D341Med (cell line): ENCODE data around the gene KIF1A.
"Not testable (repeated sequence)": the region's sequence is repeated elsewhere in the genome, so short reads cannot be mapped to it uniquely, and the experiment has no call there.

Experiments
- DNase-seq: peaks from one replicate; pipeline ENCODE4 v3.0.0; 2012; ENCODE audit warnings: low spot score

Gene KIF1A

DNA sequence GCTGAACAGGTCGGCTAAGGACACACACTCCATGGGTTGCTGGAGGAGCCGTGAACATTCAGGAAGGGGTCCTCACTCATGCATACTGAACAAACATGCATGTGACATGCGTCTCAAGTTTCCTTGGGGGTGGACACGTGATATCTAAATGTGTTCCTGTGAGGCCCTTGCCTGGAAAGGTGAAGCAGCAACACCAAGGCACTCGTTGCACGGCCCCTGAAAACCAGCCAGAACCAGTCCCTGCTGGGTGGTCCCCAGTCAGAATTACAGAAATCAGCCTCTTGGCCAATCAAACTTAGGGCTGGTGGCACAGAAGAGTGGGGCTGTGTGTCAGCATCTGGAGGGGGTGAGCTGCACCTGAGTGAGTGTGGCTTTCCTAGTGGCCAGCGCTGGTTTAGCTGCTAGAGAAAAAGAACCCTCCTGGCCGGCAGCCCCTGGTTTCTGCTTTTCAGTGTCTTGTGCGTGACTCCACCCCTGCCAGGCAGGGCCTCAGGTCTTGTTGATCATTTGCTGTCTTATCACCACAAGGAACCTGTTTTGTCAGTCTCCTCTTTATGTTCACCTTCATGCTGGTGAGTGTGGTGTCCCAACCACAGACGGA, 134.1 kb downstream of the KIF1A start:
- DNase-seq, result peak; percentile 22

- not testable (repeated sequence) for DNase-seq
These were observed 135.9 kb downstream of the KIF1A start for GRCh38 chr2:240683980-240684728.

- not testable (repeated sequence) for DNase-seq
These were observed 136.6 kb downstream of the KIF1A start for GRCh38 chr2:240683329-240683979.

GRCh38 chr2:240682431-240683224, 137.4 kb downstream of the KIF1A start, which contains the start of gene AQP12B:
AQP12B (minus strand) TSS chr2:240682885; CDS start chr2:240682837, 48 bp downstream.
- not testable (repeated sequence) for DNase-seq

- not testable (repeated sequence) for DNase-seq
These were observed 139.8 kb downstream of the KIF1A start for GRCh38 chr2:240680185-240680584.

GRCh38 chr2:240678909-240679308, 141.1 kb downstream of the KIF1A start:
- not testable (repeated sequence) for DNase-seq

DNA sequence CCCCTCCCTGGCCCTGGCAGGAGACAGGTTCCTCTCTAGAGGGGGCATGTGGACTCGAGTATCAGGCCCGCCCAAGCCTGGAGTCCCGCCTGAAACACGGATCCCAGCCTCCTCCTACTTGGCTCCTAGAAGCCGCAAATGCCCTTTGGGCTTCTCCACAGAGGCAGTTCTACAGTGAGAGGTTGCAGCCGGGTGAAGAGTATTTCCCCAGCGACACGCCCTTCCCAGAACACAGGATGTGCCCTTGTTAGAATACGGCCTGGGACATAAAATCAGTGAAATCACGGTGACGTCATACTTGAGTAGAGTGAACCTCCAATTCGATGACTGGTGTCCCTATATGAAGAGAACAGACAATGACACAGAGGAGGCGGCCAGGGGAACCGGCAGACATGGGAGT, 142.0 kb downstream of the KIF1A start:
- DNase-seq, result not testable (repeated sequence)

GRCh38 chr2:240675345-240675744, 144.7 kb downstream of the KIF1A start:
- not testable (repeated sequence) for DNase-seq

- DNase-seq, result not testable (repeated sequence)
These were observed 145.4 kb downstream of the KIF1A start for GRCh38 chr2:240674461-240675184.

DNA sequence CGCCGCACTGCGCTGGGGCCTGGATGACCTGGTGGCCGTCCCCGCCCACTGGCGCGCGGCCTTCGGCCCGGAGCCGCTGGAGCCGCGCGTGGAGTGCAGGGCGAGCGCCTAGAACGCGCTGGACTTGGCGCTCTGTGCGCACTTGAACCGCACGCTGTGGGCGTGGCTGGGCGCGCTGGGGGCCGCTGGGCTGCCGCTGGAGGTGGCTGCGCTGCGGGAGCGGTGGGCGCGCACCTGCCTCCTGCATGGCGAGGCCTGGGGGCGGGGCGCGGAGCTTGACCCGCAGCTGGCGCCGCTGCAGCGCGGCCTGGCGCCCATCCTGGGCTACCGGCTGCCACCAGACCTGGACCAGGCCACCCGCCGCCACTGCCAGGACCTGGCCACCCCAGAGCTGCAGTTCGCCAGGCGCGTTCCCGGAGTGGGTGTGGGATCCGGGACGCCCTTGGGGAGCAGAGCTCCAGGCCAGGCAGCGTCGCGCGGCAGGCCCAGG, 147.3 kb downstream of the KIF1A start:
- DNase-seq, result no peak

- DNase-seq, result no peak
These were observed 147.8 kb downstream of the KIF1A start for GRCh38 chr2:240672076-240672700.

DNA sequence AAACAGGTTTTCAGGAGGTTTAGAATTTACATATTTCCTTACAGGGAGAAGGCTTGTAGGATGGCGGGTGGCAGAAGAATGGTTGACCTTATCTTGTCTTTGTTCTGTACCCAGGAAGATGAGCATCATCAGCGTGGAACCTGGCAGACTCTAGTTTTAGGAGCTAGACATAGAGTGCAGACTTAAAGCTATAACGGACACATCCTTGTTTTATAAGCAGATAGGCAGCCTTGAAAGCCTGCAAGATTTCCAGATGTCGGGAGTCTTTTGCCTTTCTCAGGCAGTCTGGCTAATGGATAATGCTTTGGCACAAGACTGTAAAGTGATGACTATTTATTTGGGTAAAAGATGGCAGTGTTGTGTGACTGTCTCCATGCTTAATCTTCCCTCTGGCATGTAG, 149.1 kb downstream of the KIF1A start:
- DNase-seq, result no peak

- DNase-seq, result no peak
These were observed 149.6 kb downstream of the KIF1A start for GRCh38 chr2:240670402-240670801.

DNA sequence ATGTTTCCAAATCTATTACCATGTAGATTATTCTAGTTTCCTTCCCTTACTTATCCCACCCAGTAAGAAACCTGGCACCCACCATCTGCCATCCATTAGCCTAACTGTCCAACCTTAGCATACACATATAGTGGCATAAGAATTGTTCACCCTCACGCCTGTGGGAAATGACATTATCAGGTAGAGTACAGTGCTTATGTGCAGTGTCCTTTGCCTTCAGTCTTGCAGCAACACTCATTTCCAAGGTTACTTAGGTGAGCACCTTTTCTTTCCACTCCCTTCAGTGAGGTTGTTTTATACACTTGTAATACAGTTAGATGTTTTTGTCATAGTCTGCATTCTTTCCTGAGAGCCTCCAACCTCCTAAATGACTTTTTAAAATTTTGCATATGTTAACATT, 155.4 kb downstream of the KIF1A start:
- DNase-seq, result no peak
